Measurements from ENCODE around the gene FRMD4B. TPM values are rescaled to one million over a fixed set of nuclear protein-coding genes. Genes with fewer than 3 reads are reported as not detected.

FRMD4B gene
- total and polyA plus RNA-seq, 2 donors (not counting 3 experiments of a cell fraction or from before 2014, with no cell fraction given) = 66.4 to 89.7 TPM

DNA sequence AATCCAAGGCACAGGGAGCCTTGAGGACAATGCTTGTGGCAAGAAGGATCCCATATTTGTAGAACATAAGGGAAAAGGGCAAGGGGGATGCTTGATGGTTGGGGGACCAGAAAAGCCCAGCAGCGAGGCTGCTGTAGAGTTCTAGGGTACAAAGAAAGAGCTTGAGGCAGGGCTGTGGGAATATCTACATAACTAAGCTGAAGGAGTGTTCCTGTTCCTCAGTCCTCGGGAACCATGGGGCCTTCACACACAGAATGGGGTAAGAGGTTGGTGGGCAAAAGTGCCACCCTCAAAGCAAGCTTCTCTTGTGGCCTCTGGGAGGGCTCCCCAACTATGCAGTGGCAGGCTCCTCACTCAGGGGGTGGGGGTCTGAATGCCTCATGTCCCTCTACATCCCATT is 6.5 kb upstream of the FRMD4B start:
- H3K36me3 ChIP-seq (ENCODE audit: control insufficient read depth in 2 of 2, extremely low read depth in 1 of 2, insufficient read depth in 2 of 2, low read length in 2 of 2) = no peaks in the 10 kb centered on the region

More for the DNA sequence above, 6.5 kb upstream of the FRMD4B start:
- CTCF ChIA-PET = interaction anchor here (0.6 kb wide), 1 partner anchor 18 kb away, joined by 3 read pairs; no protein-coding TSS in a partner anchor
- Histone ChIP-seq H4K20me1 (replicated peaks; ENCODE audit: control insufficient read depth, extremely low read depth, insufficient read depth, low read length) (no peaks in the 10 kb centered on the region), H3K9me3 (replicated peaks; ENCODE audit: control insufficient read depth, insufficient read depth, low read length) (no peaks in the 10 kb centered on the region), H3K4me2 (ENCODE audit: insufficient read depth, low read length) (no peak overlapping the region), H3K4me3 (replicated peaks in 1 of 3; ENCODE audit: insufficient read depth in 1 of 3, low read depth in 1 of 3, low read length in 3 of 3) (no peak overlapping the region), H3K4me1 (ENCODE audit: control insufficient read depth, extremely low read depth, insufficient read depth, low read length) (peaks cover 7% of the 10 kb centered on the region), H3K27me3 (ENCODE audit: control insufficient read depth in 2 of 2, insufficient read depth in 2 of 2, low read length in 2 of 2) (no peaks in the 10 kb centered on the region), H3K79me2 (ENCODE audit: control insufficient read depth, insufficient read depth, low read length) (no peaks in the 10 kb centered on the region), H3K27ac (ENCODE audit: insufficient read depth, low read depth, low read length) (no peak overlapping the region), H2AFZ (ENCODE audit: low read depth, low read length) (no peak overlapping the region), H3K9ac (replicated peaks; ENCODE audit: extremely low read depth, insufficient read depth, low read length) (no peak overlapping the region), H3K9me1 (replicated peaks; ENCODE audit: control insufficient read depth, extremely low read depth, insufficient read depth, low read length) (no peaks in the 10 kb centered on the region)
- no peak for TF ChIP-seq GATA2 (IDR thresholded peaks at IDR 0.05; ENCODE audit: insufficient read depth, insufficient read length, low read depth, low read length)
- TF ChIP-seq EZH2 (IDR thresholded peaks at IDR 0.05; ENCODE audit: borderline replicate concordance, low read depth, low read length, severe bottlenecking) = no peak
- no peak for TF ChIP-seq POLR2A (IDR thresholded peaks at IDR 0.05; ENCODE audit: low read depth, low read length)
- TF ChIP-seq, protein P1, sequence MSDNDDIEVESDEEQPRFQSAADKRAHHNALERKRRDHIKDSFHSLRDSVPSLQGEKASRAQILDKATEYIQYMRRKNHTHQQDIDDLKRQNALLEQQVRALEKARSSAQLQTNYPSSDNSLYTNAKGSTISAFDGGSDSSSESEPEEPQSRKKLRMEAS (IDR thresholded peaks at IDR 0.05; ENCODE audit: insufficient read depth, insufficient read length) = no peak
- TF ChIP-seq JUN (IDR thresholded peaks at IDR 0.05; ENCODE audit: borderline replicate concordance, insufficient read depth, insufficient read length, low read depth) = no peak
- TF ChIP-seq MYC (IDR thresholded peaks at IDR 0.05; ENCODE audit: low read depth, low read length) = no peak
- no peak for TF ChIP-seq POLR2AphosphoS5 (IDR thresholded peaks at IDR 0.05; ENCODE audit: insufficient read depth, low read depth, low read length)
- TF ChIP-seq FOS (IDR thresholded peaks at IDR 0.05; ENCODE audit: borderline replicate concordance, insufficient read depth, low read length) = no peak
- TF ChIP-seq, protein P2, sequence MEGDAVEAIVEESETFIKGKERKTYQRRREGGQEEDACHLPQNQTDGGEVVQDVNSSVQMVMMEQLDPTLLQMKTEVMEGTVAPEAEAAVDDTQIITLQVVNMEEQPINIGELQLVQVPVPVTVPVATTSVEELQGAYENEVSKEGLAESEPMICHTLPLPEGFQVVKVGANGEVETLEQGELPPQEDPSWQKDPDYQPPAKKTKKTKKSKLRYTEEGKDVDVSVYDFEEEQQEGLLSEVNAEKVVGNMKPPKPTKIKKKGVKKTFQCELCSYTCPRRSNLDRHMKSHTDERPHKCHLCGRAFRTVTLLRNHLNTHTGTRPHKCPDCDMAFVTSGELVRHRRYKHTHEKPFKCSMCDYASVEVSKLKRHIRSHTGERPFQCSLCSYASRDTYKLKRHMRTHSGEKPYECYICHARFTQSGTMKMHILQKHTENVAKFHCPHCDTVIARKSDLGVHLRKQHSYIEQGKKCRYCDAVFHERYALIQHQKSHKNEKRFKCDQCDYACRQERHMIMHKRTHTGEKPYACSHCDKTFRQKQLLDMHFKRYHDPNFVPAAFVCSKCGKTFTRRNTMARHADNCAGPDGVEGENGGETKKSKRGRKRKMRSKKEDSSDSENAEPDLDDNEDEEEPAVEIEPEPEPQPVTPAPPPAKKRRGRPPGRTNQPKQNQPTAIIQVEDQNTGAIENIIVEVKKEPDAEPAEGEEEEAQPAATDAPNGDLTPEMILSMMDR (IDR thresholded peaks at IDR 0.05; ENCODE audit: extremely low read depth in 1 of 2, insufficient read depth in 1 of 2, low read depth in 1 of 2, low read length in 2 of 2) = no peak
- BruUV-seq (replicated peaks) = no TSS peak
- intact Hi-C loops (cut with micrococcal nuclease) (no loop called here), dilution Hi-C loops (cut with MboI; ENCODE audit: extremely low pct_ligation_motif_present, low sequenced_read_pairs) (no loop called here)
- DNase-seq (ENCODE audit: low read depth, low spot score) = no peak
- POLR2A ChIA-PET = interaction anchor here (0.7 kb wide), 1 partner anchor 104 kb away, joined by 4 read pairs; no protein-coding TSS in a partner anchor
- FAIRE-seq = no peak

Measured in endothelial cell of umbilical vein (primary cell).